Measurements from ENCODE around the gene STAM. TPM values are rescaled to one million over a fixed set of nuclear protein-coding genes. Genes with fewer than 3 reads are reported as not detected.
A peak's percentile ranks its signal among the peaks of the same experiment; 100 is the strongest.

Gene STAM
- total RNA-seq, 2 experiments from 2014 or later = 24.5 to 29.9 TPM

DNA sequence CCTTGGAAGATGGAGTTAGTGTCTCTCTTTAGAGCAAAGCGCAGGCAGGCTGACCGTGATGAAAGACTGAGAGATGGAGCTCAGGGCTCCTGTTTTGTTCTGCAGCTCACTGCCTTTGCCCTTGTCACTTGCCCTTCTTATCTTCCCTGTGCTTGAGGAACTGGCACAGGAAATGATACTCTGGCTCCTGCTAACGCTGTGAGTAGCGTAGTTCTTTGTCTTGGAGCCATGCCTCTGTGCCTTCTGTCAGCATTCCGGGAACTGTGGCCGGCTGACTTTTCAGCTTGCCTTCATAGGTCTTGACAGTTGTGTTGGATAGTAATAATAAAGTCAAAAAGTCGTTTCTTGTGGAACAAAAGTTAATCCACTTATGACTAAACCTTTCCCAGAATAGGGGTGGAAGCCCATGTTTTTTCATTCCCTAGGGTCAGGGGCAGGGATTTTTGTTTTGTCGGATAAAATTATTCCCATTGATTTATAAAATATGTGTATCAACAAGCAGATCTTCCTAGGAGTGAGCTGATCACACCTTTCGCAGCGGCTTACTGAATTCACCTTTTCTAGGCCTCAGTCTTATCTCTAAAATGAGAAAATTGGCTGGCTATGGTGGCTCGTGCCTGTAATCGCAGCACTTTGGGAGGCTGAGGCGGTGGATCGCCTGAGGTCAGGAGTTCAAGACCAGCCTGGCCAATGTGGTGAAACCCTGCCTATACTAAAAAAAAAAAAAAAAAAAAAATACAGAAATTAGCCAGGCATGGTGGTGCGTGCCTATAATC, 91.4 kb downstream of the STAM start:
- Mint-ChIP-seq H3K36me3 (no peaks in the 10 kb centered on the region), H3K27me3 (no peaks in the 10 kb centered on the region), H3K27ac (no peak overlapping the region), H3K4me1 (ENCODE audit: low read depth) (peaks cover 2% of the 10 kb centered on the region), H3K9me3 (no peaks in the 10 kb centered on the region), H3K4me3 (no peak overlapping the region)
- no peak for DNase-seq
- POLR2A ChIA-PET = no interaction called here
- intact Hi-C loops (cut with micrococcal nuclease) = no loop called here
- CTCF ChIA-PET = interaction anchor here (0.5 to 0.7 kb wide), 3 partner anchors 29 to 852 kb away, joined by 3 read pairs; no protein-coding TSS in a partner anchor

DNA sequence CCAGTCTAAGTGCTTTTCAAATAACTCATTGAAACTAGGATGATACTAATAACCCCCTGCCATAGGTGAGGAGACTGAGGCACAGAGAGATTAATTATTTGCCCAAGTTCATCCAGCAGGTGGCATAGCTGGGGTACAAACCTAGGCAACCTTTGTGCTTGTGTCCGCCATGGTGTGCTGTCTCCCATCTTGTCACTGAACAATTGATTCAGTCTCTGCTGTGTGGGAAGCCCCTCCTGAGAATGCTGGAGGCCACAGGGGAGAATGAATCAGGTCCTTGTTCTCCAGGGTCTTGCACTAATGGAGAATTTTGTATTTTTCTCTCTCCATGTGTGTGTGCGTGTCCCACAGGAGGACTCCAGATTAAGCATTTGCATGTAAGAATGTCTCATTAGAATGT, 92.3 kb downstream of the STAM start:
- CTCF ChIA-PET = interaction anchor here (0.7 to 1.3 kb wide), 7 partner anchors 17 to 135 kb away, joined by 3 to 5 read pairs (median 3); no protein-coding TSS in a partner anchor
- no peak for DNase-seq
- POLR2A ChIA-PET = no interaction called here
- peaks cover 2% of the 10 kb centered on the region for H3K4me1 Mint-ChIP-seq (ENCODE audit: low read depth)
- H3K9me3 Mint-ChIP-seq = no peaks in the 10 kb centered on the region
- H3K27ac Mint-ChIP-seq = no peak overlapping the region
- intact Hi-C loops (cut with micrococcal nuclease) = no loop called here
- H3K36me3 Mint-ChIP-seq = no peaks in the 10 kb centered on the region
- H3K27me3 Mint-ChIP-seq = no peaks in the 10 kb centered on the region
- no peak overlapping the region for H3K4me3 Mint-ChIP-seq

DNA sequence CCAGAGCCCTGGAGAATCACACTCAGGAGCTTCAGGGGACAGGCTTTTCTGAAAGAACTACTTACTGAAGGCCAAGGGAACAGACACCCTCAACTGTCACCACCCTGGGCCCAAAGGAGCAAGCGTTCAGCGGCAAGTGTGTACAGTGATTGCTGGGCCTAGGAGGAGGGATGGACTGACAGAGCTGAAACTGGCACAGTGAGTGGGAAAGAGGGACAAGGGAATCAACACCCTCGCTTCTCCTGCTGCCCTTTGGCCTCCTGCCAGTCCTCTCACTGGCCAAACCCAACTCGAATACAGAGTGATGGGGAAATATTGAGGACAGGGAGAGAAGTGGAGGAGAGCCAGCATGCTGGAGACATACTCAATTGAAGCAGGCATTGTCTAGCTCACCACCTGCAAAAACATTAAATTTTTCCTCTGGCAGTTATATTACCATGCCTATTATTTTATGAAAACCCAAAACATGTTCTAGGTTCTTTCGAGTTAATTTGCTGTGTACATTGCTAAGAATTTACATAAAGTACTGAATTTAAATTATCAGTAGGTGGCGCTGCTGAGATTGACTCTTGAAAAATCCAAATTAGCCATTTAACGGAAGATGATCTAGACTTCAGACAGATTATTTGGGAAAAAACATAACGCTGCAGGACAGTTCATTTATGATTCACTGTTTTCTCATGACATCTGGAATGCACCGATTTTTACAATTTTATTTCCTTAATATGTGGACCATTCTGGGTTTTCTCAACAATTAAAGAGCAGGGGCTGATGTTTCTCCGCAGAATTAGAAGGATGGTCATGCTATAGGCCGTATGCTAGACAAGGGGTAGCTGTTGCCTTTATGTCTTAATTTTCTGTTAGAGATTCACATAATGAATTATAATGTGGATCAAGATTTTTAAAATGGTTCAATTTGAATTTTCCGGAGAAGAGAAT, 93.3 kb downstream of the STAM start:
- no peak overlapping the region for H3K4me3 Mint-ChIP-seq
- intact Hi-C loops (cut with micrococcal nuclease) = no loop called here
- no peak overlapping the region for H3K27ac Mint-ChIP-seq
- peaks cover 2% of the 10 kb centered on the region for H3K4me1 Mint-ChIP-seq (ENCODE audit: low read depth)
- H3K9me3 Mint-ChIP-seq = no peaks in the 10 kb centered on the region
- no peak for DNase-seq
- no peaks in the 10 kb centered on the region for H3K36me3 Mint-ChIP-seq
- ChIA-PET POLR2A (no interaction called here), CTCF (interaction anchor here (0.6 to 2.1 kb wide), 12 partner anchors 18 to 129 kb away, joined by 3 to 8 read pairs (median 3); partner anchors contain the start of gene STAM)
- no peaks in the 10 kb centered on the region for H3K27me3 Mint-ChIP-seq

DNA sequence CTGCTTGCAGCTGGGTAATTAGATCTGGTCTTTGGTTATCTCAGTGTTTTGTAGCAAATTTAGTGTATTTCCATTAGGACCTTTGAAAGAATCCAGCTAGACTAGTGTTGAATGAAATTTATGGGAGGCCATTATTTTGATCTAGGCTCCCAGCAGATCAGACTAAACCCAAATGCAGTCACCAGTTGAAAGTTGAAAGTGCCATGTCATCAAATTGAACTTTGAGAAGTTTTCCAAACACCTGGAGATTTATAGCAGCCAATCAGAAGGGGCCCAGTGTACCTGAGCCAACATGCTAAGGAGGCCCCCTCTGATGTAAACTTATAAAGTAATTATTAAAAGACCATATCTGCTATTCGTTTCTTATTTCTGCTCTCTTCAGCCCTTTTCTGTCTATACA, 96.7 kb downstream of the STAM start:
- Mint-ChIP-seq H3K27ac (no peak overlapping the region), H3K4me1 (ENCODE audit: low read depth) (peaks cover 8% of the 10 kb centered on the region), H3K36me3 (no peaks in the 10 kb centered on the region), H3K9me3 (no peaks in the 10 kb centered on the region), H3K27me3 (no peaks in the 10 kb centered on the region), H3K4me3 (no peak overlapping the region)
- POLR2A ChIA-PET = no interaction called here
- DNase-seq = no peak
- intact Hi-C loops (cut with micrococcal nuclease) = no loop called here
- CTCF ChIA-PET = interaction anchor here (1.0 kb wide), 1 partner anchor 130 kb away, joined by 3 read pairs; no protein-coding TSS in a partner anchor

DNA sequence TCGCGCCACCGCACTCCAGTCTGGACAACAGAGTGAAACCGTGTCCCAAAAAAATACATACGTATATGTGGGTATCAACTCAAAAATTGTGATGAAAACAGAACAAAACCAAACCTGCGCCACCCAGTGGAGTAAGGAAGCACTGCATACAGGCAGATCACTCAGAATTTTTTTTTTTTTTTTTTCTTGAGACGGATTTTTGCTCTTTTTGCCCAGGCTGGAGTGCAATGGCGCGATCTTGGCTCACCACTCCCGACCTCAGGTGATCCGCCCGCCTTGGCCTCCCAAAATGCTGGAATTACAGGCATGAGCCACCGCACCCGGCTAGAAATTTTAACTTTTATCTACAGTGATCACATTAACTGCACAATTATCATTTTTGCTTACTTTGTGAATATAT, 99.0 kb downstream of the STAM start:
- peak; percentile 77 for DNase-seq
- intact Hi-C loops (cut with micrococcal nuclease) = loop anchor here (1.0 kb wide), 1 partner anchor 136 kb away; no protein-coding TSS in a partner anchor
- no peak overlapping the region for H3K27ac Mint-ChIP-seq
- H3K9me3 Mint-ChIP-seq = no peaks in the 10 kb centered on the region
- POLR2A ChIA-PET = no interaction called here
- H3K27me3 Mint-ChIP-seq = no peaks in the 10 kb centered on the region
- H3K36me3 Mint-ChIP-seq = no peaks in the 10 kb centered on the region
- CTCF ChIA-PET = interaction anchor here (0.7 to 3.1 kb wide), 12 partner anchors 16 to 151 kb away, joined by 3 to 24 read pairs (median 4); partner anchors contain the start of gene HACD1
- peaks cover 6% of the 10 kb centered on the region for H3K4me1 Mint-ChIP-seq (ENCODE audit: low read depth)
- no peak overlapping the region for H3K4me3 Mint-ChIP-seq

DNA sequence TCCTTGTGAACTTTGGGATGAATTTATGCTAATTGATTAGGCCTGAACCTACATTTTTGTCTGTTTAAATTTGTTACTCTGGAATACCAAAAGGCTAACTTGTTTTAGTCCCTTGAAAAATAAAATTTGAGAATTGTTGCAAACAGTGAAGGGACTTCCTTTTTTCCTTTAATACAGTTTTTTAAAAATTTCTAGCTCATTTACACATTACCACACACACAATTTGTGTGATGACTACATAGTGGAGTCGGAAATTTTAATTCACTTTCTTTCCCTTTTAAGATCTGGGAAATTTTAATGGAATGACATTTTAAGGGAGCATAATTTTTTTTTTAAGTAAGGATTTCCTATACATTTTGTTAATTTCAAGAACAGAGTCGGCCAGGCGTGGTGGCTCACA, 99.5 kb downstream of the STAM start:
- Mint-ChIP-seq H3K9me3 (no peaks in the 10 kb centered on the region), H3K4me3 (no peak overlapping the region), H3K4me1 (ENCODE audit: low read depth) (peaks cover 6% of the 10 kb centered on the region), H3K27me3 (no peaks in the 10 kb centered on the region), H3K36me3 (no peaks in the 10 kb centered on the region), H3K27ac (no peak overlapping the region)
- intact Hi-C loops (cut with micrococcal nuclease) = loop anchor here (1.0 kb wide), 1 partner anchor 136 kb away; no protein-coding TSS in a partner anchor
- ChIA-PET POLR2A (no interaction called here), CTCF (interaction anchor here (0.7 to 3.1 kb wide), 7 partner anchors 39 to 152 kb away, joined by 3 to 24 read pairs (median 3); no protein-coding TSS in a partner anchor)
- DNase-seq = no peak

DNA sequence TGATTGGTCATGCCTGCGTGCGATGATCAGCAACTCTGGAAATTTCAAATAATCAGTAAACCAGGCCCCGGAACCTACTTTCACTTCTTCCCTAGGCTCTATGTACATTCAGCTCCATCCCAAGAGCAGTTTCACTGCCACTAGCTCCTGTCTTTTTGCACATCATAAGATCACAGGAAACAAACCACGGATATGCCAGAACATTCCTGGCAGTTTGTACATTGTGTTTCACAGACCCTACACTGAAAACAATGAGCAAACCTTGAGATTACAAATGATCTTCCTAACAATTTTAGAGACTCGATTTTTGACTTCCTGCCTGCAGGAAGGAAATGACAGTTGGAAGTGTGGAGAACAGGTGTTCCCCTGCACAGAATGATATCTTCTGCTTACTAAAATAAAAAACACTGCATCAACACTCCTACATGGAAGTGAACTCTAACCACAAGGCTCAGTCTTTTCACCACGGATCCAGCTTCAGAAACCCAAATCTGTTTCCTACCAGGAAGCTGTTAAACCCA, 100.5 kb downstream of the STAM start:
- no peaks in the 10 kb centered on the region for H3K27me3 Mint-ChIP-seq
- DNase-seq = no peak
- ChIA-PET CTCF (interaction anchor here (0.6 to 3.1 kb wide), 5 partner anchors 96 to 153 kb away, joined by 3 to 24 read pairs (median 3); no protein-coding TSS in a partner anchor), POLR2A (no interaction called here)
- peaks cover 6% of the 10 kb centered on the region for H3K4me1 Mint-ChIP-seq (ENCODE audit: low read depth)
- no peak overlapping the region for H3K4me3 Mint-ChIP-seq
- H3K9me3 Mint-ChIP-seq = no peaks in the 10 kb centered on the region
- H3K27ac Mint-ChIP-seq = no peak overlapping the region
- intact Hi-C loops (cut with micrococcal nuclease) = no loop called here
- H3K36me3 Mint-ChIP-seq = no peaks in the 10 kb centered on the region

DNA sequence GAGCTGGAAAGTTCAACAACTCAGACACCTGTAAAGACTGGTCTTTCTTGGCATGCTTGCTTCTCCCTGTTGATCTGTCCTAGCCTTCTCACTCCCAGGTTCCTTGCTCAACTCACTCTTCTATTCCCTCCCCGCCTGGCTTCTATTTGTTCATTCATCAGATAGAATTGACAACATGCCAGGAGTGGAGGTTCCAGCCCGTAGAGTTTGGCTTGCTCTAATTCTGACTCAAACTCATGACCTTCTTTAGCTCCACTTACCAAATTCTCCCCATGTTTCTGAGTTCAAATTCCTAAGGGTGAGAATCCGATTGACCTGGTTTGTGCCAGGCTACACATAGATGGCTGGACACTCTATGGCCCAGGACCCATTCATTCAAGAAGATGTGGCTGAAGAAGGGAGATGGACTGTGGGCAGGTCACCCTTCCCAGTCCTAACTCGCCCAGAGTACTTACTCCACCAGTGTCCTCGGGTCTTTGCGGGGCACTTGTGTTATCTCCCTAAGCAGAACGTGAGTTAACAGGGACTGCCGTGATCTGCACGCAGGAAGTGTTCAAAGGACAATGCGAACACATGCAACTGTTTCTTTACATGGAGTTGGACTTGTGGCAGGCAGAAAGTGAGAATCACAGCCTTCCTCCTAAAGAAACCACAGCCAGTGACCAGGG, 104.1 kb downstream of the STAM start:
- no peaks in the 10 kb centered on the region for H3K9me3 Mint-ChIP-seq
- H3K36me3 Mint-ChIP-seq = no peaks in the 10 kb centered on the region
- CTCF ChIA-PET = no interaction called here
- no peaks in the 10 kb centered on the region for H3K27me3 Mint-ChIP-seq
- DNase-seq = no peak
- intact Hi-C loops (cut with micrococcal nuclease) = no loop called here
- no peak overlapping the region for H3K27ac Mint-ChIP-seq
- POLR2A ChIA-PET = no interaction called here
- H3K4me1 Mint-ChIP-seq (ENCODE audit: low read depth) = peaks cover 2% of the 10 kb centered on the region
- no peak overlapping the region for H3K4me3 Mint-ChIP-seq

DNA sequence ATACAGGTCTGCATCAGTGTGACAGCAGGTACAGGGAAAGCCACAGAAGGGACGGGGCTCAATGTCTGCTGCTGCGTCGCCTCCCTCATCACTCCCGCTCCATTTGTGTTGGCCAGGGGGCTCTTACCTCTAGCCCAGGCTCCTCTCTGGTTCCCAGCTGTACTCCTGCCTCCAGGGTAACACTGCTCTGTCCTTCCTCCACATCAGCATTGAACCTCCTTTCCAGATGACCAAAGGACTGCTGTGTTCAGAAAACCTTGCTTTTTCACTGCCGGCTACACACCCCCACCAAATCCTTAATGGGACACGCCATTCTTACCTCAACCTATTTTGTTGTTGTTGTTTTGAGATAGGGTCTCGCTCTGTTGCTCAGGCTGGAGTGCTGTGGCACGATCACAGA, 105.9 kb downstream of the STAM start:
- DNase-seq = no peak
- Mint-ChIP-seq H3K9me3 (no peaks in the 10 kb centered on the region), H3K4me1 (ENCODE audit: low read depth) (no peaks in the 10 kb centered on the region), H3K27me3 (no peaks in the 10 kb centered on the region), H3K27ac (no peak overlapping the region), H3K36me3 (no peaks in the 10 kb centered on the region), H3K4me3 (no peak overlapping the region)
- POLR2A ChIA-PET = no interaction called here
- CTCF ChIA-PET = no interaction called here
- intact Hi-C loops (cut with micrococcal nuclease) = no loop called here

DNA sequence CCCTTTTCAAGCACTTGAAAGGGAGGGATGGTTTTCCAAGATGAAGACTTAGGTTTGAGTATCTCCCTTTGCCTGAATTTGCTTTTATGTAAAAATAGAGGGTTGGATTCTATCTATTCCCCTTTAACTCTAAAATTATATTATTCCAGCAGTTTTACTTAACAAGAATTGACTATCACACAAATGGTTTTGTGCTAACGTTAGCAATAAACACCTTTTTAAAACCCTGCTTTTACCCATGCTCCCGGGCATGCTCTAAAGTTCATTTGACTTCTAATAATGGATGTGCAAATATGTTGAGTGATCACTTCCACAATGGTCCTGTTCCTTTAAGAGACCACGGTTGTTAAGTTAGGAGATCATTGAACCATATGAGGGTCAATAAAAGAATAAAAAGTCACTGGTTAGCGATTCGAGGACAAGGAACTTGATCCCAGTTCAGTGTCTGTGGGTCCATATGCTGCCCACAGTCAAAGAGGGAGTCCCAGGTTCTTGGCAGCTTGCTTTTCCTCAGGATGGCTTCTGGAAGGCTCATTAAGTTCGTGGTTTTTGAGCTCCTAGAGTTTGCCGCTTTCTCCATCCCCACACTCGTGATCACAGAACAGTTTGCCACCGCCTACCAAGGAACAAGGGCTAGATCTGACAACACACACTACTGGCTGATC, 108.0 kb downstream of the STAM start, which contains the start of gene TMEM236:
Gene TMEM236 (plus strand): TSS at position 421 of the 665 bp plus-strand sequence. CDS start 95 bp downstream, at position 516.
- no peak within 1 kb of the TSS for H3K4me3 Mint-ChIP-seq
- no peaks in the 10 kb centered on the region for H3K9me3 Mint-ChIP-seq
- H3K4me1 Mint-ChIP-seq (ENCODE audit: low read depth) = peaks cover 3% of the 10 kb centered on the region
- no peaks in the 10 kb centered on the region for H3K36me3 Mint-ChIP-seq
- no peaks in the 10 kb centered on the region for H3K27me3 Mint-ChIP-seq
- ChIA-PET POLR2A (no interaction called here), CTCF (no interaction called here)
- intact Hi-C loops (cut with micrococcal nuclease) = no loop called here
- DNase-seq = no peak
- H3K27ac Mint-ChIP-seq = no peak within 1 kb of the TSS

DNA sequence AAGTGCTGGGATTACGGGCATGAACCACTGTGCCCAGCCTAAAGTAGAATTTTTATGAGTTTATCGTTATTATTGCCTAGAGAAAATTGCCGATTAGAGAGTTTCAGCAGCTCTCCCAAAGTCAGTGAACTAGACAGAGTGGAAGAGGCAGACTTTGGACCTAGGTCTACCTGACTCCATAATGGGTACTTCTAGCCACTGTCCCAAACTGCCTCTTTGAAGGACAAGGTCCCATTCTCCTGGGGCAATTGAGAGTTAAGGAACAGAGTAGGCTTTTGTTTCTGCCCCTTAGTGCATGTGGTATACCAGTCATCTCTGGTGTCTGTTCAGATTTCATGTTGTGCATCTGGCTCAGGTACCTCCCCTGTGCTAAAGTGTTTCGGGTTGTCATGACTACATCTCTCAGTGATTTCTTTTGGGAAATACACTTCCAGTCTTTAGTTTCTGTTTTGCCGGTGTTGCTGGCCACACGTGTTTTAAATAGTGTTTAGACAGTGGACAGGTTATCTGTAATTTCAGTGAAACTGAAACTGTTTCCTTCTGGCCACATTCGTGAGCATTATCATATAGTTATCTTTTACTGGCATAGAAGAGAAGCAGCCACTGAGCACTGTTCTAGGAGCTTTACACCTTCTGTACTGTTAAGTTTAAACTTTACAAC, 112.7 kb downstream of the STAM start:
- CTCF ChIA-PET = no interaction called here
- intact Hi-C loops (cut with micrococcal nuclease) = no loop called here
- Mint-ChIP-seq H3K27ac (no peak overlapping the region), H3K9me3 (no peaks in the 10 kb centered on the region), H3K36me3 (no peaks in the 10 kb centered on the region), H3K4me3 (no peak overlapping the region), H3K4me1 (ENCODE audit: low read depth) (peaks cover 4% of the 10 kb centered on the region), H3K27me3 (no peaks in the 10 kb centered on the region)
- peak; percentile 9 for DNase-seq
- POLR2A ChIA-PET = no interaction called here
